ENCODE data around the gene PI4KA. TPM values are rescaled to one million over a fixed set of nuclear protein-coding genes. Genes with fewer than 3 reads are reported as not detected.
A peak's percentile ranks its signal among the peaks of the same experiment; 100 is the strongest.

PI4KA gene
- total and polyA plus RNA-seq, 2 of the 13 experiments (the other 11 are each of a cell fraction or from before 2014, with no cell fraction given), result 27.4 to 56.4 TPM

- no peak for TF ChIP-seq E2F5 (CRISPR knock-in tag; conservative IDR thresholded peaks at IDR 0.05)
- peak; percentile 80; the same call in 1 of the 2 replicates for TF ChIP-seq PRDM10 (CRISPR knock-in tag; IDR thresholded peaks at IDR 0.05; ENCODE audit: low read depth)
- TF ChIP-seq, protein P1, sequence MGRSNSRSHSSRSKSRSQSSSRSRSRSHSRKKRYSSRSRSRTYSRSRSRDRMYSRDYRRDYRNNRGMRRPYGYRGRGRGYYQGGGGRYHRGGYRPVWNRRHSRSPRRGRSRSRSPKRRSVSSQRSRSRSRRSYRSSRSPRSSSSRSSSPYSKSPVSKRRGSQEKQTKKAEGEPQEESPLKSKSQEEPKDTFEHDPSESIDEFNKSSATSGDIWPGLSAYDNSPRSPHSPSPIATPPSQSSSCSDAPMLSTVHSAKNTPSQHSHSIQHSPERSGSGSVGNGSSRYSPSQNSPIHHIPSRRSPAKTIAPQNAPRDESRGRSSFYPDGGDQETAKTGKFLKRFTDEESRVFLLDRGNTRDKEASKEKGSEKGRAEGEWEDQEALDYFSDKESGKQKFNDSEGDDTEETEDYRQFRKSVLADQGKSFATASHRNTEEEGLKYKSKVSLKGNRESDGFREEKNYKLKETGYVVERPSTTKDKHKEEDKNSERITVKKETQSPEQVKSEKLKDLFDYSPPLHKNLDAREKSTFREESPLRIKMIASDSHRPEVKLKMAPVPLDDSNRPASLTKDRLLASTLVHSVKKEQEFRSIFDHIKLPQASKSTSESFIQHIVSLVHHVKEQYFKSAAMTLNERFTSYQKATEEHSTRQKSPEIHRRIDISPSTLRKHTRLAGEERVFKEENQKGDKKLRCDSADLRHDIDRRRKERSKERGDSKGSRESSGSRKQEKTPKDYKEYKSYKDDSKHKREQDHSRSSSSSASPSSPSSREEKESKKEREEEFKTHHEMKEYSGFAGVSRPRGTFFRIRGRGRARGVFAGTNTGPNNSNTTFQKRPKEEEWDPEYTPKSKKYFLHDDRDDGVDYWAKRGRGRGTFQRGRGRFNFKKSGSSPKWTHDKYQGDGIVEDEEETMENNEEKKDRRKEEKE (IDR thresholded peaks at IDR 0.05), result no peak
- TF ChIP-seq PHF5A (CRISPR knock-in tag; IDR thresholded peaks at IDR 0.05; ENCODE audit: low read depth, unreplicated experiment), result no peak
- TF ChIP-seq ATM (IDR thresholded peaks at IDR 0.05; ENCODE audit: borderline replicate concordance), result no peak
- no peak for TF ChIP-seq TGIF2 (CRISPR knock-in tag; IDR thresholded peaks at IDR 0.05)
- TF ChIP-seq, protein P2, sequence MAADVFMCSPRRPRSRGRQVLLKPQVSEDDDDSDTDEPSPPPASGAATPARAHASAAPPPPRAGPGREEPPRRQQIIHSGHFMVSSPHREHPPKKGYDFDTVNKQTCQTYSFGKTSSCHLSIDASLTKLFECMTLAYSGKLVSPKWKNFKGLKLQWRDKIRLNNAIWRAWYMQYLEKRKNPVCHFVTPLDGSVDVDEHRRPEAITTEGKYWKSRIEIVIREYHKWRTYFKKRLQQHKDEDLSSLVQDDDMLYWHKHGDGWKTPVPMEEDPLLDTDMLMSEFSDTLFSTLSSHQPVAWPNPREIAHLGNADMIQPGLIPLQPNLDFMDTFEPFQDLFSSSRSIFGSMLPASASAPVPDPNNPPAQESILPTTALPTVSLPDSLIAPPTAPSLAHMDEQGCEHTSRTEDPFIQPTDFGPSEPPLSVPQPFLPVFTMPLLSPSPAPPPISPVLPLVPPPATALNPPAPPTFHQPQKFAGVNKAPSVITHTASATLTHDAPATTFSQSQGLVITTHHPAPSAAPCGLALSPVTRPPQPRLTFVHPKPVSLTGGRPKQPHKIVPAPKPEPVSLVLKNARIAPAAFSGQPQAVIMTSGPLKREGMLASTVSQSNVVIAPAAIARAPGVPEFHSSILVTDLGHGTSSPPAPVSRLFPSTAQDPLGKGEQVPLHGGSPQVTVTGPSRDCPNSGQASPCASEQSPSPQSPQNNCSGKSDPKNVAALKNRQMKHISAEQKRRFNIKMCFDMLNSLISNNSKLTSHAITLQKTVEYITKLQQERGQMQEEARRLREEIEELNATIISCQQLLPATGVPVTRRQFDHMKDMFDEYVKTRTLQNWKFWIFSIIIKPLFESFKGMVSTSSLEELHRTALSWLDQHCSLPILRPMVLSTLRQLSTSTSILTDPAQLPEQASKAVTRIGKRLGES (CRISPR knock-in tag; IDR thresholded peaks at IDR 0.05; ENCODE audit: borderline replicate concordance), result no peak
- no peak for TF ChIP-seq ZNF235 (CRISPR knock-in tag; IDR thresholded peaks at IDR 0.05; ENCODE audit: borderline replicate concordance)
- no peak for TF ChIP-seq SNRNP70 (IDR thresholded peaks at IDR 0.05; ENCODE audit: low read depth, low read length)
- TF ChIP-seq, protein P3, sequence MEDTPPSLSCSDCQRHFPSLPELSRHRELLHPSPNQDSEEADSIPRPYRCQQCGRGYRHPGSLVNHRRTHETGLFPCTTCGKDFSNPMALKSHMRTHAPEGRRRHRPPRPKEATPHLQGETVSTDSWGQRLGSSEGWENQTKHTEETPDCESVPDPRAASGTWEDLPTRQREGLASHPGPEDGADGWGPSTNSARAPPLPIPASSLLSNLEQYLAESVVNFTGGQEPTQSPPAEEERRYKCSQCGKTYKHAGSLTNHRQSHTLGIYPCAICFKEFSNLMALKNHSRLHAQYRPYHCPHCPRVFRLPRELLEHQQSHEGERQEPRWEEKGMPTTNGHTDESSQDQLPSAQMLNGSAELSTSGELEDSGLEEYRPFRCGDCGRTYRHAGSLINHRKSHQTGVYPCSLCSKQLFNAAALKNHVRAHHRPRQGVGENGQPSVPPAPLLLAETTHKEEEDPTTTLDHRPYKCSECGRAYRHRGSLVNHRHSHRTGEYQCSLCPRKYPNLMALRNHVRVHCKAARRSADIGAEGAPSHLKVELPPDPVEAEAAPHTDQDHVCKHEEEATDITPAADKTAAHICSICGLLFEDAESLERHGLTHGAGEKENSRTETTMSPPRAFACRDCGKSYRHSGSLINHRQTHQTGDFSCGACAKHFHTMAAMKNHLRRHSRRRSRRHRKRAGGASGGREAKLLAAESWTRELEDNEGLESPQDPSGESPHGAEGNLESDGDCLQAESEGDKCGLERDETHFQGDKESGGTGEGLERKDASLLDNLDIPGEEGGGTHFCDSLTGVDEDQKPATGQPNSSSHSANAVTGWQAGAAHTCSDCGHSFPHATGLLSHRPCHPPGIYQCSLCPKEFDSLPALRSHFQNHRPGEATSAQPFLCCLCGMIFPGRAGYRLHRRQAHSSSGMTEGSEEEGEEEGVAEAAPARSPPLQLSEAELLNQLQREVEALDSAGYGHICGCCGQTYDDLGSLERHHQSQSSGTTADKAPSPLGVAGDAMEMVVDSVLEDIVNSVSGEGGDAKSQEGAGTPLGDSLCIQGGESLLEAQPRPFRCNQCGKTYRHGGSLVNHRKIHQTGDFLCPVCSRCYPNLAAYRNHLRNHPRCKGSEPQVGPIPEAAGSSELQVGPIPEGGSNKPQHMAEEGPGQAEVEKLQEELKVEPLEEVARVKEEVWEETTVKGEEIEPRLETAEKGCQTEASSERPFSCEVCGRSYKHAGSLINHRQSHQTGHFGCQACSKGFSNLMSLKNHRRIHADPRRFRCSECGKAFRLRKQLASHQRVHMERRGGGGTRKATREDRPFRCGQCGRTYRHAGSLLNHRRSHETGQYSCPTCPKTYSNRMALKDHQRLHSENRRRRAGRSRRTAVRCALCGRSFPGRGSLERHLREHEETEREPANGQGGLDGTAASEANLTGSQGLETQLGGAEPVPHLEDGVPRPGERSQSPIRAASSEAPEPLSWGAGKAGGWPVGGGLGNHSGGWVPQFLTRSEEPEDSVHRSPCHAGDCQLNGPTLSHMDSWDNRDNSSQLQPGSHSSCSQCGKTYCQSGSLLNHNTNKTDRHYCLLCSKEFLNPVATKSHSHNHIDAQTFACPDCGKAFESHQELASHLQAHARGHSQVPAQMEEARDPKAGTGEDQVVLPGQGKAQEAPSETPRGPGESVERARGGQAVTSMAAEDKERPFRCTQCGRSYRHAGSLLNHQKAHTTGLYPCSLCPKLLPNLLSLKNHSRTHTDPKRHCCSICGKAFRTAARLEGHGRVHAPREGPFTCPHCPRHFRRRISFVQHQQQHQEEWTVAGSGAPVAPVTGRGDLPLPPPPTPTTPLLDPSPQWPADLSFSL (CRISPR knock-in tag; IDR thresholded peaks at IDR 0.05), result no peak
These were observed 27.1 kb upstream of the PI4KA start (continued) for GRCh38 chr22:20885557-20886323.

Measured in HepG2 (cell line).